ENCODE results near the gene PPP6R1.

The PPP6R1 gene

DNA sequence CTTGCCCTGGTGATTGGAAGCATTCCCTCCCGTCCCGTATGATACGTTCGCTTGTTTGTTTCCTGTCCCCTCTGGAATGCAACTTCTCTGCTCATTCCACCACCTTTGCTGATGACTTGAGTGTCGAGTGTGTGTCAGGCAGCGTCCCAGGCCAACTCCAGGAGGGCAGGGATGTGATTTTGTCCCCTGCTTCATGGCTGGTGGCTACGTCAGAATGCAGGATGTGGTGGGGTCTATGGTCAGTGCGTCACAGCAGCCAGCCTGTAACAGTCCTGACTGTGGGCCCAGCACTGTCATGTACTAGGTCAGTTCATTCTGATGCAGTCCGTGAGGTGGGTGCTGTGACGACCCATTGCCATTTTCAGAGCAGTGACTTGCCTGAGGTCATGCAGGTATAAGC lies 41.2 kb upstream of the PPP6R1 start:
- H3K9ac ChIP-seq (ENCODE audit: low read depth, low read length): no peak overlapping the region
- H3K4me3 ChIP-seq (ENCODE audit: low read depth, low read length): no peak overlapping the region
- peaks cover 44% of the 10 kb centered on the region for H3K36me3 ChIP-seq (ENCODE audit: control insufficient read depth, insufficient read depth, low read length)
- H3K27me3 ChIP-seq (ENCODE audit: control insufficient read depth, insufficient read depth, low read length): no peaks in the 10 kb centered on the region
- H3K9me3 ChIP-seq (ENCODE audit: control insufficient read depth, insufficient read depth, low read length): no peaks in the 10 kb centered on the region
- peaks cover 3% of the 10 kb centered on the region for H3K4me1 ChIP-seq (ENCODE audit: control insufficient read depth, insufficient read depth, low read length)

GRCh38 chr19:55297267-55297666 lies 38.5 kb upstream of the PPP6R1 start:
- Histone ChIP-seq H3K9me3 (ENCODE audit: control insufficient read depth, insufficient read depth, low read length) (no peaks in the 10 kb centered on the region), H3K4me1 (ENCODE audit: control insufficient read depth, insufficient read depth, low read length) (peaks cover 3% of the 10 kb centered on the region), H3K9ac (ENCODE audit: low read depth, low read length) (no peak overlapping the region), H3K4me3 (ENCODE audit: low read depth, low read length) (no peak overlapping the region), H3K36me3 (ENCODE audit: control insufficient read depth, insufficient read depth, low read length) (peaks cover 31% of the 10 kb centered on the region), H3K27me3 (ENCODE audit: control insufficient read depth, insufficient read depth, low read length) (no peaks in the 10 kb centered on the region)

GRCh38 chr19:55289117-55289796 lies 30.4 kb upstream of the PPP6R1 start:
- H3K9me3 ChIP-seq (ENCODE audit: control insufficient read depth, insufficient read depth, low read length): no peaks in the 10 kb centered on the region
- no peak overlapping the region for H3K9ac ChIP-seq (ENCODE audit: low read depth, low read length)
- H3K4me3 ChIP-seq (ENCODE audit: low read depth, low read length): no peak overlapping the region
- peaks cover 33% of the 10 kb centered on the region for H3K36me3 ChIP-seq (ENCODE audit: control insufficient read depth, insufficient read depth, low read length)
- no peaks in the 10 kb centered on the region for H3K4me1 ChIP-seq (ENCODE audit: control insufficient read depth, insufficient read depth, low read length)
- H3K27me3 ChIP-seq (ENCODE audit: control insufficient read depth, insufficient read depth, low read length): no peaks in the 10 kb centered on the region

DNA sequence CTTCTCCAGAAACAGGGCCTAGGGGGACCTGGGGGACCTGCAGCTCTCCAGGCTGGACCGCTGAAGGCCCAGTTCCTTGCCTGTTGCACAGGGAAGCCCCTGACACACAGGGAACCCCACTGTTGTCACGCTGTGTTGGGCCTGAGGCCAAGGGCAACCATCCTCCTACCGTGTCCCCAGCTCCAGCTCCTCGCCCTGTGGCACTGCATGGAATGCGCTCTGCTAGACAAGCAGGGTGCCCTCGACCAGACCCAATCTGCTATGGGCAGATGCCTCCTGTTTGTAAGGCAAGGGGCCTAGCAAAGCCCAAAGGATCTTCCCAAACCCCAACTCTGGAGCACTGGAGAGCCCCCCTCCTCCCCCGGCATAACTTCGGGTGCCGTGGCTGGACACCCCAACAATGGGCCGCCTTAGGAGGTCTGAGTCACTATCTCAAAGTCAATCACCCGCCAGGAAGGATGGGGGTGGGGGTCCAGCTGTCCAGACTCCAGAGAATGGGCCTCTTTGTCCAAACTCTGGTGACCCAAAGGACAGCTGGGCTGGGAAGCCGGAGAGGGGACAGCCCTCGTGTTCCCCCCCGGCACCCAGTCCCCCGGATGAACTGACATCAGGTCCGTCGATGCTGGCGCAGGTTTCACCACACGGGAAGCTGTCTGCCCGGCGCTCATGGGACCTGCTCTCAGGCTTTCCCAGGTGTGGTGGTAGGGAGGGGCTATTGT lies 28.7 kb upstream of the PPP6R1 start:
- H3K27me3 ChIP-seq (ENCODE audit: control insufficient read depth, insufficient read depth, low read length): no peaks in the 10 kb centered on the region
- no peak overlapping the region for H3K9ac ChIP-seq (ENCODE audit: low read depth, low read length)
- H3K9me3 ChIP-seq (ENCODE audit: control insufficient read depth, insufficient read depth, low read length): no peaks in the 10 kb centered on the region
- peaks cover 27% of the 10 kb centered on the region for H3K36me3 ChIP-seq (ENCODE audit: control insufficient read depth, insufficient read depth, low read length)
- H3K4me1 ChIP-seq (ENCODE audit: control insufficient read depth, insufficient read depth, low read length): no peaks in the 10 kb centered on the region
- no peak overlapping the region for H3K4me3 ChIP-seq (ENCODE audit: low read depth, low read length)

- Histone ChIP-seq H3K27me3 (ENCODE audit: control insufficient read depth, insufficient read depth, low read length) (no peaks in the 10 kb centered on the region), H3K36me3 (ENCODE audit: control insufficient read depth, insufficient read depth, low read length) (peaks cover 23% of the 10 kb centered on the region), H3K4me1 (ENCODE audit: control insufficient read depth, insufficient read depth, low read length) (peaks cover 6% of the 10 kb centered on the region), H3K9me3 (ENCODE audit: control insufficient read depth, insufficient read depth, low read length) (no peaks in the 10 kb centered on the region), H3K4me3 (ENCODE audit: low read depth, low read length) (peak overlapping the region; percentile 43), H3K9ac (ENCODE audit: low read depth, low read length) (no peak overlapping the region)
Measured at GRCh38 chr19:55285229-55285890, 26.5 kb upstream of the PPP6R1 start.

GRCh38 chr19:55284405-55285058 lies 25.7 kb upstream of the PPP6R1 start:
- Histone ChIP-seq H3K27me3 (ENCODE audit: control insufficient read depth, insufficient read depth, low read length) (no peaks in the 10 kb centered on the region), H3K9ac (ENCODE audit: low read depth, low read length) (peak overlapping the region; percentile 54), H3K9me3 (ENCODE audit: control insufficient read depth, insufficient read depth, low read length) (no peaks in the 10 kb centered on the region), H3K36me3 (ENCODE audit: control insufficient read depth, insufficient read depth, low read length) (peaks cover 21% of the 10 kb centered on the region), H3K4me3 (ENCODE audit: low read depth, low read length) (peak overlapping the region; percentile 43), H3K4me1 (ENCODE audit: control insufficient read depth, insufficient read depth, low read length) (peaks cover 6% of the 10 kb centered on the region)

DNA sequence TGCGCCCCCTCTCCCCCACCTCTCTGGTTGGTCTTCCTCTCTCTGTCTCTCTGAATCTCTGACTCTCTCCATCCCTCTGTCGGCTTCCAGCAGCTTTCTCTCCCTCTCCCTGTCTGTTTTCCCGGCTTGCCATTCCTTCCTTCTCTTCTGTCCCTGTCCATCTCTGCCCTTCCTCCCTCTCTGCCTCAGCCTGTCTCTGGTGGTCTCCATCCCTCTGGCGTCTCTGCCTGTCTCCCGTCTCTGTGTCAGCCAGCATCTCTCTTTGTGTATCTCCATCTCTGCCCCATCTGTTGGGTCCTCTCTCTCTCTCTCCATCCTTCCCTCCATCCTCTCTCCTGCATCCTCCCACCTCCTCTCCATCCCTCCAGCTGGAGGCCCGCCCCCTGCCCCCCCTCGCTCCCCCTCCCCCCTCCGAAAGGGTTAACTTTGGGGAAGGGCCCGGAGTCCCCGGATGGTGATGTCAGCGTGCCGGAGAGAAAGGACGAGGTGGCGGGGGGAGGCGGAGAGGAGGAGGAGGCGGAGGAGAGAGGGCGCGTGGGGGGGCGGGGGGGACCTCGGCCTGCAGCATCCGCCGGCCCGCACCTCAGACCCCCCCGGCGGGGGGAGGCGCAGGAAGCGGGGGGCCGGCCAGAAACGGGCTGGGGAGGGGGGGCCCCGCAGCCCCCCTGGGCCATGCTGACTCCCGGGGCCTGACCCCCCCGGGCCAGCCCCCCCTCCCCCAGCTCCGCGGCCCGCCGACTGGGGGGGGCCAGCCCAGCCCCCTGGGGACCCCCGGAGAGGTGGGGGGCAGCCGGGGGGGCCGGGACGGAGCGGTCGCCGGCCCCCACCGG lies 24.9 kb upstream of the PPP6R1 start, which contains the start of gene BRSK1:
BRSK1 (plus strand) TSS at position 450 of the 830 bp plus-strand sequence. CDS start 446 bp downstream, outside the sequence.
- Histone ChIP-seq H3K4me3 (ENCODE audit: low read depth, low read length) (peak within 1 kb of the TSS; percentile 43), H3K9ac (ENCODE audit: low read depth, low read length) (peak within 1 kb of the TSS; percentile 54)

DNA sequence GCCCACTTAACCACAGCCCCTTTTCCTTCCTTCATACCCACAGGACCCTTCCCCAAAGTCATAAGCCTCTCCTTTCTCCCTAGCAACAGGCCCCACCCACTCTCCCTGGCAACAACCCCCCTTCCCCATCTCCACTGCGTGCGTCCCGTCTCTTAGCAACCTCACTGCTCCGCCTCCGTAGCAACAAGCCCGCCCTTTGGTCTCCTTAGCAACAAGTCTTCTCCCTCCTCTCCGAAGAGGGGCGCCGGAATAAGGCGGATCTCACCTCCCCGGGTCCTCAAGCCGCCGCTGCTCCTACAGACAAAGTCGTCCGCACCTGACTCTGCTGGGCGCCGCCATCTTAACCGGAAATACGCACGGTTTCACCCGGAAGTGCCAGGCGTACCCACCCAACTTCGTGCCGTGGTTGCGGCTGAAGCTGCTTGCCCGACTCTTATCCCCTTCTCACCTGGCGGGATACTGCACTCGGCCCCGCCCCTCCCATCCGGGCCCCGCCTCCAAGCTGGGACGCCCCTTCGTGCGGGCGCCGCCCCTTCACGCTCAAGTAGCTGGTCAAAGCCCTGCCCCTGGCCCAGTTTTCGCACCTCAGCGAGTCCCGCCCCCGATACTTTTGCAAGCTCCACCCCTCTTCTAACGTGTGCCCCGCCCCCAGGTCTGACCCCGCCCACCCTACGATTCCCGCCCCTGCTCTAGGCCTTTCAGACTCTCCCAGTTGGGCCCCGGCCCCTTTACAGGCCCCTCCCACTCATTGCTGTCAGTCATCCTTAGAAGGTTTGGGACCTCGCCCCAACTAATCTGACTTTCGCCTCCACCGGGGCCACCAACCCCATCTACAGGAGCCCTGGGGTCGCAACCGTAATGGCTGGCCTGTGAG lies 21.2 kb upstream of the PPP6R1 start, which contains the start of gene HSPBP1:
HSPBP1 (minus strand) TSS at position 341 of the 874 bp plus-strand sequence. CDS start 502 bp downstream, outside the sequence.
- H3K9ac ChIP-seq (ENCODE audit: low read depth, low read length): peak within 1 kb of the TSS; percentile 73
- peaks cover 6% of the 10 kb centered on the region for H3K4me1 ChIP-seq (ENCODE audit: control insufficient read depth, insufficient read depth, low read length)
- peaks cover 9% of the 10 kb centered on the region for H3K36me3 ChIP-seq (ENCODE audit: control insufficient read depth, insufficient read depth, low read length)
- peak within 1 kb of the TSS; percentile 84 for H3K4me3 ChIP-seq (ENCODE audit: low read depth, low read length)
- H3K27me3 ChIP-seq (ENCODE audit: control insufficient read depth, insufficient read depth, low read length): no peaks in the 10 kb centered on the region
- no peaks in the 10 kb centered on the region for H3K9me3 ChIP-seq (ENCODE audit: control insufficient read depth, insufficient read depth, low read length)

More for the DNA sequence above, 24.9 kb upstream of the PPP6R1 start, which contains the start of gene BRSK1:
- Histone ChIP-seq H3K9me3 (ENCODE audit: control insufficient read depth, insufficient read depth, low read length) (no peaks in the 10 kb centered on the region), H3K36me3 (ENCODE audit: control insufficient read depth, insufficient read depth, low read length) (peaks cover 13% of the 10 kb centered on the region), H3K27me3 (ENCODE audit: control insufficient read depth, insufficient read depth, low read length) (no peaks in the 10 kb centered on the region), H3K4me1 (ENCODE audit: control insufficient read depth, insufficient read depth, low read length) (peaks cover 6% of the 10 kb centered on the region)

DNA sequence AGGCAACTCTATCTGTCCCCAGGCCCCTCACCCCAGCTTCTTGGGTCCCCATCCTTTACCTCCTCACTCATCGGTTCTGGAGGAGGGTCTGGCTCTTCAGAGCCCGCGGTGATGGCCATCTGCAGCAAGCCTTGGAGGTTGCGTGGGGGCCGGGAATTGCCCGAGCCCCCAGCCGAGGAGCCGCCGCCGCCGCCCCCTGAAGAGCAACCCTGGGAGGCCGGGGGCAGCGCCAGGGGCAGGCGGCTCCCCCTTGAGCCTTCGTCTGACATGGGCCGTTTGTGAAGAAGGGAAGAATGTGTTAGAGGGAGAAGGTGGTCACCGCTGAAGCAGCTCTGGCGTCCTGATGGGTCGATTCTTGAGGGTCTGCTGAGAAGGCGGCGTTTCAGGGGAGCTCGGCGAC lies 20.5 kb upstream of the PPP6R1 start:
- H3K36me3 ChIP-seq (ENCODE audit: control insufficient read depth, insufficient read depth, low read length): peaks cover 9% of the 10 kb centered on the region
- H3K4me1 ChIP-seq (ENCODE audit: control insufficient read depth, insufficient read depth, low read length): peaks cover 6% of the 10 kb centered on the region
- H3K9me3 ChIP-seq (ENCODE audit: control insufficient read depth, insufficient read depth, low read length): no peaks in the 10 kb centered on the region
- H3K9ac ChIP-seq (ENCODE audit: low read depth, low read length): peak overlapping the region; percentile 47
- peak overlapping the region; percentile 84 for H3K4me3 ChIP-seq (ENCODE audit: low read depth, low read length)
- no peaks in the 10 kb centered on the region for H3K27me3 ChIP-seq (ENCODE audit: control insufficient read depth, insufficient read depth, low read length)

DNA sequence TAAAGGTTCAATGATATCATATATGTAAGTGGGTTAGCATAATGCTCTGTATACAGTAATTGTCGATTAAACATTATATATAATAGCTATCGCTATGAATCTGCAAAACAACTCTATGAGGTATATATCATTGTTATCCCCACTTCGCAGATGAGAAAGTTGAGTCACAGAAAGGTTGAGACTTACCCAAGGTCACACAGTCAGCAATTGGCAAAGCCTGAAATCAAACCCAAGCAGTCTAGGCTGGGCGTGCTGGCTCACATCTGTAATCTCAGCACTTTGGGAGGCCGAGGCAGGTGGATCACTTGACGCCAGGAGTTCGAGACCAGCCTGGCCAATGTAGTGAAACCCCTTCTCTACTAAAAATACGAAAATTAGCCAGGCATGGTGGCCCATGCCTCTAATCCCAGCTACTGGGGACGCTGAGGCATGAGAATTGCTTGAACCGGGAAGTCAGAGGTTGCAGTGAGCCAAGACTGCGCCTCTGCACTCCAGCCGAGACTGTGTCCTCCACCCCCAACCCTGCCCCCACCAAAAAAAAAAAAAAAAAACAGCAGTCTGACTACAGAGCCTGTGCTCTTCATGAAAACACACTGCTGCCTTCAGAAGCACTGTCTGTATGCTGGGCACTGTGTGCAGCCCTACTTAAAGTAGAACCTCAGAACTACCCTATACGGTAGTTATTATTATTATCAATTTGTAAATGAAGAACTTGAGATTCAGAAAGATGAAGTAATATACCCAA lies 19.7 kb upstream of the PPP6R1 start:
- H3K4me1 ChIP-seq (ENCODE audit: control insufficient read depth, insufficient read depth, low read length): peaks cover 6% of the 10 kb centered on the region
- H3K9me3 ChIP-seq (ENCODE audit: control insufficient read depth, insufficient read depth, low read length): no peaks in the 10 kb centered on the region
- H3K36me3 ChIP-seq (ENCODE audit: control insufficient read depth, insufficient read depth, low read length): peaks cover 11% of the 10 kb centered on the region
- no peaks in the 10 kb centered on the region for H3K27me3 ChIP-seq (ENCODE audit: control insufficient read depth, insufficient read depth, low read length)
- no peak overlapping the region for H3K4me3 ChIP-seq (ENCODE audit: low read depth, low read length)
- no peak overlapping the region for H3K9ac ChIP-seq (ENCODE audit: low read depth, low read length)
